GM18502 (cell line): ENCODE data around the gene LRMDA.
"Not testable (repeated sequence)": the region's sequence is repeated elsewhere in the genome, so short reads cannot be mapped to it uniquely, and the experiment has no call there.

ENCODE experiments used
- ATAC-seq: cut with Tn5 transposase; IDR thresholded peaks from one replicate; pipeline ENCODE4 v1.9.1; 2021; ENCODE audit warnings: mild to moderate bottlenecking; ENCODE audit not compliant: unreplicated experiment, poor library complexity

LRMDA gene

DNA sequence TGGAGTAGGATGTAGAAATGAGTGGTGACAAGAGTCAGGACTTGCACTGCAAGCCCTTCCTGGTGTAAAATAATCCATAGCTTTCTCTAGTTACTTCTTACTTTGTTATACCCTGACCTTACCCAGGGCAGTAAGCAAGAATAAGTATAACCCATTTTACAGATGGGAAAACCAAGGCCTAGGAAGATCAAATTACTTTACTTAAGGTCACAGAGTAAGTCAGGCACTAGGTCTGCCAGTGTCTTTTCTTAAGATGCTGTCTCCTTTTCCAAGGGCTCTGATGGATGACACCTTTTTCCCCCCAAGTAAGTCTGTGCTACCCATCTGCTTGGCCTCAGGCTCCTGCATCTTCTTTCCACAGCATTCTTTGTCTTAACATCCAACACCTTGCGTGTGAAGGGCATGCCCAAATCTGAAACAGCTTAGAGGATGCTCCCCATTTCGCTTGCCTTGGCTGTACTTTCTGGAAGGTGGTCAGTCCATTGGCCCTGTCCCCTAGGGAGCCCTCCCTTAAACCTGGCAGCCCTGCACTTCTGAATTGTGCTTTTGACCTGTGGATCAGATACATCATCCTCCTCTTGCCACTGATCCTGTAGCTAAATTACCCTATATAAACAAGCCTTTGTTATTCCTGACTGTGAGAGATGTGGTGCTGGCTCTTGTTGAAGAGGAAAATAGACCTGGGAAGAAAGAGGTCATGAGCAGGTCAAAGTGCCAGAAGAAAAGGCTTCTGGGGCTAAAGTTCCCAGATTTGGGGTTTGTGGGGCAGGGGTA, 168.6 kb downstream of the LRMDA start:
- no peak for ATAC-seq

DNA sequence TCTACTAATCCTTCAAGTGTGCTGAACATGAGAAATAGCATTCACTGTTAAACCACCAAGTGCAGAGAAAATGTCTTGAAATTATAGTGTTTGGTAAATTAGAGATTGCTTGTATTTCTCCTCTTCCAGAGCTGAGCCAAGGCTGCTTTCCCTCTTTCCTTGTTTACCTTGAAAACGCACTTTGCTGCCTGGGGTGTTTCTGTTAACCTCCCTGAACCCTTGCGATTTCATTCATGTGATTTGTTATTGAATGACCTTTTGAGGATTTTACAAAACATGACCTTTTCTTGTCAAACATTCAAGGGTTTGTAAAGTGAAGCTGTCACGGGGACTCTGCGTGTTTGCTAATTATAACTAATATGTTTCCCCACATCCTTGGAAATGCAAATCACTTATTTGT, 169.4 kb downstream of the LRMDA start:
- ATAC-seq = no peak

DNA sequence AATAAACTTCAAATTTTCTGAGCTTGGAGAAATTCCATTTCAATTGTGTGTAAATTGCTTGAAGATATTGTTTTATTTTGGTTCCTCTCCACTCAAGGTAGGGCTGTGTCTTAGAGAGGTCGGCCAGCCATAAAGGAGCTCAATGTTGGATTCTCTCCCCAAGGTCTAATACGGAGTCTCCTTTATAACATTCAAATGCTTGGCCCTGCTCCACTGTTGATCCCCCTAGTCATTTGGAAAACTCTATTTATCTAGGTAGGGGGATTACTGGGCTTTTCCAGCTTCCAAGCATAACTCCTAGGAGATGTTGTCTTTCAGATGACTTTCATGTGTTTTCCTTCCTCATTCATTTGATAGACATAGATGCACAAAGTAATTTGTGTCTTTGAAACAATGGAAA, 170.9 kb downstream of the LRMDA start:
- no peak for ATAC-seq

DNA sequence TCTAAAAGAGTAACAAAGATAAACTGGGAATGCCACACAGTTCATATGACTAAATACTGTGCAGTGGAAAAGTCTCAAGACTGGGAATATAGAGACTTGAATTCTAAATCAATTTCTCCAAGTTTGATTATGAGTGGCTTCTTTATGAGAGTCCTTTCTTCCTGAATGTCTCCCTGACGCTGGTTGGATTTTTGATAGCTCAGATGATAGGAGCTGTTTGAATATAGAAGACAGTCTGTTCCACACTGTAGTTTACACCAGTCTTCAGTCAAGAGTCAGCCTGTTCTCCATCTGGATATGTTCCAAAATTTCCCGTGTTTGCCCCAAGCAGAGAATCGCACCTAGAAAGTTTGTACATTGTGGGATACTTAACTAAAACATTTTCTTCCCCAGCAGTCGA, 173.7 kb downstream of the LRMDA start:
- no peak for ATAC-seq

DNA sequence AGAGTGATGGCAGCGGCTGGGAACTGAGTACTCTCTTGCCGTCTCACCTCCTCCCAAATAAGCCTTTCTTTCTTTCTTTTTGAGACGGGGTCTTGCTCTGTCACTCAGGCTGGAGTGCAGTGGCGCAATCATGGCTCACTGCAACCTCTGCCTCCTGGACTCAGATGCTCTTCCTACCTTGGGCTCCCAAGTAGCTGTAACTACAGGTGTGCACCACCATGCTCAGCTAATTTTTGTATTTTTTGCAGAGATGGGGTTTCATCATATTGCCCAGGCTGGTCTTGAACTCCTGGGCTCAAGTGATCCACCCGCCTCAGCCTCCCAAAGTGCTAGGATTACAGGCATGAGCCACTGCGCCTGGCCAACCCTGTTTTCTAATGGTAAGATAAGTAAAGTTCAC, 174.4 kb downstream of the LRMDA start:
- peak; percentile 3 for ATAC-seq

DNA sequence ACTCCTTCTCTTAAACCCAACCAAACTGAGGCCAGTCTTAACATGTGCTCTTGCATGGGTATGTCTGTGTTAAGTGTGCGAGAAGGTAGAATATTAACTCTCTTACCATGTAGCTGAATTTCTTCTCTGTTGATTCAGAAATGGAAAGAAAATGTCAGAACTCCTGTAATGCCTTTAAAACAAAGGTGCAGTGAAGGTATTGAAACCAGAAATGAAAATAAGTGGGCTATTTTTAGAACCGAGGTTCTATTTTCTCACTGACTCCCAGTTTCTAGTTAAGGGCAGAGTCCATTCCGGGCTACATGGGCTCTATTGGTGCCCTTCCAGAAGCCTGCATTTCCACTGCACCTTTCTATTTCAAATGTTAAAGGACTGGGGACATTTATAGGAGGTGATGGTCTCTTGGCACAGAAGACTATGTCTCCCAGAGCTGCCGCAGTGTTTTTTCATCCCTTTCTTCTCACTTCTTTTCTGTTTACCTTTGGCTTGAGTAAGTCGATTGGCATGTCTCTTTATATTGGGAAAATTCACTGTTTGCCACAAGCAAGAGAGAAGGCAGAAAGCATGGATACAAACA, 174.9 kb downstream of the LRMDA start:
- ATAC-seq = peak; percentile 61

DNA sequence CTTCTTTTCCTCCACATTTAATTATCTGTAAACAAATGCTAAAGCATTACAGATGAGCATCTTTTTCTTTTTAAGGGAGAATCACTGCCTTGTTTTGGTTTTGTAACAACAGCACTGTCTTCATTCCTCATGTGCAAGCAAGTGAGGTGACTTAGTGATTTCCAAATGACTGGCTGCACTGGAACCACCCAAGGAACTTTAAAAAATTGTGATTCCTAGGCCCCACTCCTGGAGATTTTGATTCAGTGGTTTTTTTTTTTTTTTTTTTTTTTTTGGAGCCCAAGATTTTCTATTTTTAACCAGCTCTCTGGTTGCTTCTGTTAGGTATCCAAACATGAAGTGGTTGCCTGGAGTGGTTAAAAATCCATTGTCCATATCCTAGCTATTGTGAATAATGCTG, 176.2 kb downstream of the LRMDA start:
- ATAC-seq = no peak

DNA sequence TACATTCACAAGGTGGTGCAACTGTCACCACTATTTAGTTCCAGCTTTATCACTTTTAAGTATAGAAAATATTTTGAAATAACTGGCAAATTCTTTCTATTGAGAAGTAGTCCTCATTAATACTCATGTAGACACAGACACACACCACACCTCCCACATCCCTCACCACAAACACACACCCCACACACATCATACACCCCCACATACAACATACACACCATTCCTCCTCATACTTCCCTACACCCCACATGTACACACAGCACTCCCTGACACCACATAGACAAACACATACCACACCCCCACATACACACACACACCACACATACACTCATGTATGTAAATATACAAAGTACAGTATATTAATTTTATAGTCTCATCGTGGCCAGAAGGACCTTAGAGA, 178.8 kb downstream of the LRMDA start:
- no peak for ATAC-seq

DNA sequence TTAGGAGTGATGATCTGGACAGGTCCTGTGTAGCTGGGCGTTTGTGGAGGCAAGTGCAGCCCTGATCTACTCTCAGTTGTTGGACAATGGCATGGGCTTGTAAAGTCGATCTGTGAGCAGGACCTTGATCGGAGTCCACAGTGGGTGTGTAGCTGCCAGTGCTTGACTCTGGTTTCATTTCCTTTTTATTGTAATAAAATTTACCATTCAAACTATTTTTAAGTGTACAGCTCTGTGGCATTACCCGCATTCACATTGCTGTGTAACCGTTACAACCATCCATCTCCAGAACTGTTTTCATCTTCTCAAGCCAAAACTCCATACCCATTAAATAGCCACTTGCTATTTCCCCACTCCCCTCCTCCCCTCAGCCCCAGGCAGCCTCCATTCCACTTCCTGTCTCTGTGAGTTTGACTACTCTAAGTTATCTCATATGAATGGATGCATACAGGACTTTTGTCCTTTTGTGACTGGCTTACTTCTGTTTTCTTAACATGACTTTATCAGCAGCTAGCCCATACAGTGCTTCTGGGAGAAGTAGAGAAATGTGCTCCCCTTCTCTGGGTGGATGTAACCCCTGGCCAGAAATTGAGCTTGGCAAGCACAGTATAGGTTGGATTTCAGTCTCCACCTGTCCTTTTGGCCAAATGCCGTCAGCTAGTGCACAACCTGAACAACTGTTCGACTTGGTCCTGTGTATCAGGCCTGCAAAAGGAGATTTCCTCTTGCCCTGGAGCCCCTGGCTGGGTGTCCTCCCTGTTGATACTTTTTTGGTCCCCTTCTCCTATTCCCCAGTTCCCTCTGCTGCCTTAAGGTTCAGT, 180.0 kb downstream of the LRMDA start:
- ATAC-seq = peak; percentile 41

DNA sequence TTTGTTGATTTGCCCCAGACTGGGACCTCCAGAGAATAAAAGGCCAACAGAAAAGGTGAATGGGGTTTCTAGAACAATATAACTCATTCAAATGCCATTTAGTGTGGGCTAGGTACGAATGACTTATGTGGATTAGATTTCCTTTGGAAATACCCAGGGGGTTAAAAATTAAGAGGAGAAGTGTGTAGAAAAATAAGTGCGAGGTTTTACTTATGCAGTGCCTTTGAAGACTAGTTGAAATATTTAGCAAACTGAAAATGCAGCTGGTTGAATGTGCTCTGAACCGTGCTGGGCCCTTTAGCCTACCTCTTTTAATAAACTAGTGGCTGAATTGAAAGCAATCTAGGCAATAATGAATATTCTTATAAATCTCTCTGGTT, 180.6 kb downstream of the LRMDA start:
- no peak for ATAC-seq

DNA sequence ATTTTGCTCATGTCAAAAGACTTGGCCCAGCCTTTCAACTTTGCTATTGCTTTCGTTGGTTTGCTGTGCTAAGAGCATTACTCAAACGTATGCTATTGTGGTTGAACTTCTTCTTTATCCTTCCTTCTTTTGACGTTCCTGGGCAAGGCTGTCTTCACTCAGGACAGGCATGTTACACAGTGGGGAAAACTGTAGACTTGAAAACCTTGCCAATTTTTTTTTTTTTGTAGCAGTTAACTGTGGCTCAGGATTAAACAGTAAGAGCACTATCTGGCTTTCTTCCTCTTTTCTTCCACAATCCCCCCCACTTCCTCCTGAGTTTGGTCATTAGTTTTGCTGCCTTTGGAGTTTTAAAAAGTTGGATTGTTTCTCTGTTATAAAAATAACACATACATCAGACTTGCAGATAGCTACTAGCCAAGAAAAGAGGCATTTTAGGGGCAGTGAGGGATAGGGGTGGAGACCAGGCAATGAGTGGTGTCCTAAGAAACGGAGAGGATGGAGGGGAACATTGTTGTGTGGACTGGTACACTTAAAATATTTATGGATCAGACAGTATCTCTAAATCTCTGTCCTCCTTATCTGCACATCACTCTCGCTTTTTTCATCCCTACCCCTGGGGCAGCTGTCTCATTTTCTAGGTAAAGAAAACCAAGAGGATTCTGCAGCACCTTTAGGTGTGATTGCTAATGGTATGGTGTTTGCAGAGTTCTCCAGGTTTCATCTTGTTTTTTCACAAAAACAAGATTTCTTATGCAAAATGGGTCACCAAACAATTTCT, 181.7 kb downstream of the LRMDA start:
- ATAC-seq = no peak

DNA sequence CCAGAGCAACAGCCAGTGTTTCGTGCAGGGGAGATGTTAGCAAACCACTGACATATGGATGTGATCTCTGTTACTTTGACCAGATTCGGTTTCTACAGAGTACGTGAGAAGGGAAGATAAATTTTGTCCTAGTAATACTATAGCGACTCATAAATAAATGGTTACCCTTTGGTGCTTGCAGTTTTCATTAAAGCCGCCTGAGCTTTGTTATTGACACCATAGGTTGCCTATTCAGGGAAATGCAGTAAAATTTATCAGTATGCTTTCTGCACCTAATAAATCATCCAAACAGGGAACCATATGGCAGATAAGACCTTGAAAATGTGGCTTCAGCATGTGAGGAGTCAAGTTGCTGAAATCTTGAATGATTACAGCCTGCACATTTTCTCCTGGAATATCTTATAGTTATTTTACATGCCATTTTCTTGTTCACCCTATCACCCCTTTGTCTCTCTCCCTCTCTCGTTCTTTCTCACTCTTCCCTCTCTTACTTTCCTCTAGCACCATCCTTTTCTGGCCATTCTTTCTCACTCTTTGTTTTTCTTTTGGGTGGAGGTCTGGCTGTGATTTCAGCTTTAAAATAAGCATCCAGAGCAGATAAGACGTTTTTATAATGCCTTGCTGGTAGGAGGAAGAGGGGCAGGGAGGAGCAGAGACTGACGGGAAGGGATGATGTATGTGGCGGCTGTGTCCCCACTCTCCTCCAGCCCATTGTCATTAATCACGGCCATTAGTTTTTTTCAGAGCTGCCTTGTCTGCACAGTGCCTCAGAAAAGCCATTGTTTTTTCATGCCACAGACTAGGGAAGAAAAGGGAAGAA, 182.5 kb downstream of the LRMDA start:
- no peak for ATAC-seq

DNA sequence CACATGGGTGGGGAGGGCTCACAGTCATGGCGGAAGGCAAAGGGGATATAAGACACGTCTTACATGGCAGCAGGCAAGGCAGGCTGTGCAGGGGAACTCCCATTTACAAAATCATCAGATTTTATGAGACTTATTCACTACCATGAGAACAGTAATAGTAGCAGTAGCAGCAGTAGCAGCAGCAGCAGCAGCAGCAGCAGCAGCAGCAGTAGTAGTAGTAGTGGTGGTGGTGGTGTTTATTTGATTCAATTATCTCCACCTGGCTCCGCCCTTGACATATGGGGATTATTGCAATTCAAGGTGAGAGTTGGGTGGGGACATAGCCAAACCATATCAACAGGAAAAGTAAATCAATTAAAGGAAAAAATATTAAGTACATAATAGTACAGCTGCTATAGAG, 184.7 kb downstream of the LRMDA start:
- ATAC-seq = no peak

DNA sequence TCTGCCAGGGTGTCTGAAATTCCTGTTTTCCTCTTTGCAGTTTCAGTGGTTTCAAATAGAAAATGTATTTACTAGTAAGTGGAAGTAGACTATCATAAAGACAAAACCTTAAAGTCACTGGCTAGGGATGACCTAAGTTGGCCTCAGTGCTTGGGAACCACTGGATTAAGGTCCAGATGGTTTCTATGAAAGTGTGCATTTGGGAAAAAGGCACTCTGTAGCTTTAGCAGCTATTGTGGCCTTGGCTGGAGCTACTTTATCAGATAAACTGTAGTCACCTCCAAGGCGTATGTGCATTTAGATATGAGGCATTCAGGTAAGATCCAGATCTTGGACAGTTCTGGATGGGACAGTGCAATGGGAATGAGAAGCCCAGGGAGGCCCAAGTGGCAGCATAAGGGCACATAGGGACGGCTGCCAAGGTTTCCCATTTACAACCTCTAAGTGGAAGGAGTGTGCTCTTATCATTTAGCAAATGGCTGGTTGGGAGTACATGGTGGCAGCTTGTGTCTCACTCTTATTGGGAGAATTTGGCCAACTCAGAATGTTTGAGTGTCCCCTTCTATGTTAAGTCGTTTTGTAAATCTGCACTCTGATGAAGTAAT, 185.6 kb downstream of the LRMDA start:
- no peak for ATAC-seq

DNA sequence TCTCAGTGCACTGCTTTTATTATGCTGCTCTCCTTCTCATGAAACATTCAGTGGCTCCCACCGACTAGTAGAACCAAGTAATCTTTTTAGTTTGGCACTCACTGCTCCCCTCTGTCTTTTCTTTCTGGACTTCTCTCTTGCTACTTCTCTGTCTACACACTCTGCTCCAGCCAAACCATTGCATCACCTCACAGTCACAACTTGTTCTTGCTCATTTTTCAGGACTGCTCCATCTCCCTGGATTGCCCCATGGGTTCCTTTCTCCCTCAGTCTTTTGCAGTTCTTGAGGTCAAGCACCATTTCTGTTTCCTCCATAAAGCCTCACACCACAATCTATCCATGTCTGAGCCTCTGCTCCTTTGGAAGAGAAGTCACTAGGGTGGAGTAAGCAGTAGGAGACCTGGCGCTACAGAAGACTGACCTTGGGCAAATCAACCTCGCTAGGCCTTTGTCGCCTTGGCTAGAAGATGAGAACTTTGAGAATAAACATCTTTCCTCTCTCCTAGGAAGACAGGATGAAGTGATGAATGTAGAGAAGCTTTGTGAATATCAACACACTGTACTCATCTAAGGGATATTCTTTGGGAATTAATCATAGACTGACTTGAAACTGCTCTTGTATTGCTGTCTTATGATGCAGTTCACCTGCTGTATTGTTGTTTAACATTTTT, 186.2 kb downstream of the LRMDA start:
- ATAC-seq = no peak

DNA sequence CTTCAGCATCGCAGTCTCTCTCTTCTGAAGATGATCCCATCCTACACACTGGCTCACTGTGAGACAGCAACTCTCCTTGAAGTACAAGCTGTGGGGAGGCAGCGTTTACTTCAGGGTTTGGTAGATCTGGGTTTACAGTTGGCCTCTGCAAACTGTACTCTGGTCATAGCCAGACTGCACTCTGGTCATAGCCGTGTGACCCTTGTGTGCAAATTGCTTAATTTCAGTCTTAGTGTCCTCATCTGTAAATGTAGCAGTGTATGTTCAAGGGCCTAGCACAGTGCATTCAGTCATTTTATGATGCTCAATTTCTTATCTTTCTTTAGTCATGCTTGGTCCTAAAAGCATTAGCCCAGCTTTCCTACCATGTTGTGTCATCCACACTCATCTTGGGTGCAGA, 188.2 kb downstream of the LRMDA start:
- no peak for ATAC-seq

DNA sequence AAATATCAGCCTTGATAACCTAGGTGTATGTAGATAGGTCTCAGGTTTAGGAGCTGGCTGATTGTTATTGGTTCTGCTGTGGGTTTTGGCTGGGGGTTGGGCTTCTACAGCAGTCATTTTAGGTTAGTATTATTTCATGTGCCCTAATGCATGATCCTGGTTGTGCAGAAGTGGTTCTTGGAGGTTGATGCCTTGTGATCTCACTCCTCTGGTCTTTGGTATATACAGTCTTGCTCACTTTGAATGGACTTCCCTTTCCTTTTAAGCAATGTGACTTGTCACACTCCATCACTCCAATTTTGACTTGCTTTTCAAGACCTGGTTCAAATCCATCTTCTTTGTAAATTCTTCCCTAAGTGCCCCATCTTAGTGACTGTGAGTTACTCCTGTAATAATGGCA, 188.9 kb downstream of the LRMDA start:
- no peak for ATAC-seq

DNA sequence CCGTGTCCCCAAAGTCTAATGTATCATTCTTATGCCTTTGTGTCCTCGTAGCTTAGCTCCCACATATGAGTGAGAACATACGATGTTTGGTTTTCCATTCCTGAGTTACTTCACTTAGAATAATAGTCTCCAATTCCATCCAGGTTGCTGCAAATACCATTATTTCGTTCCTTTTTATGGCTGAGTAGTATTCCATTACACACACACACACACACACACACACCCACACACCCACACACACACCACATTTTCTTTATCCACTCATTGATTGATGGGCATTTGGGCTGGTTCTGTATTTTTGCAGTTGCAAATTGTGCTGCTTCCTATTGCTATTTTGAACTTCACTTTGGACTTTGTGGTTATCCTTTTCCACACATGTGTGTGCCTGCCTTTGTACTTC, 189.6 kb downstream of the LRMDA start:
- not testable (repeated sequence) for ATAC-seq

DNA sequence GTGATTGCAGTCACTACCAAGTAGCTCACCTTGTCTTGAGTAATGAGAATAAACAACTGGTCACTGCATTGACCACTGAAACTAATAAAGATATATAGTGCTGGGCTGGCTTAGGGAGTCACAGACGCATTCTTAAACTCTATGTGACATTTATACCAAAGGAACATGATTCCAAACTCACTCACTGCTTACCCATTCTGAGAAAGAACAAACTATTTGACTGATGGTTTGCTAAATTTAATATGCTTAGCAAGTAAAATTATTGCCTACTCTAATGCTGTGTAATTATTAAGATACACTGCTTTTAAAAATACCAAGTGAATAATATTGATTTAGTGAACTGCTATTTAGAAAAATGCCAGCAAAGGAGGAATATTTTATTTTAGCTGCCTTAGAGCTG, 191.1 kb downstream of the LRMDA start:
- ATAC-seq = no peak
